Panc1 (cell line): ENCODE data around the gene SCYL1. TPM values are rescaled to one million over a fixed set of nuclear protein-coding genes. Genes with fewer than 3 reads are reported as not detected.

Experiments
- ATAC-seq: fragments of 200-7000 bp; cut with Tn5 transposase; 2 replicates; pipeline ENCODE4 v1.9.1; 2020; ENCODE audit warnings: mild to moderate bottlenecking, moderate library complexity
- BruUV-seq: library from RNA; stranded (reverse); fragments of 400-500 nt; replicated peaks from 2 replicates; lab custom pipeline; 2021; lab: Mats Ljungman, UMichigan
- CTCF ChIA-PET: fragments of 300-600 bp; sonication (Branson Sonifier 250); formaldehyde crosslinking; loops from one replicate; lab custom pipeline; 2022; ENCODE audit warnings: antibody characterized with exemption; lab: Charles Lee
- POLR2A ChIA-PET: fragments of 300-600 bp; sonication (Branson Sonifier 250); formaldehyde crosslinking; loops from one replicate; lab custom pipeline; 2022; ENCODE audit warnings: antibody characterized with exemption; lab: Charles Lee
- DNase-seq: peaks from one replicate; pipeline ENCODE4 v3.0.0-alpha.2; 2010; ENCODE audit warnings: low read depth, low spot score
- H3K27ac ChIP-seq: 2 replicates; pipeline ENCODE4 v1.5.1; 2011; ENCODE audit warnings: mild to moderate bottlenecking, low read length, inconsistent platforms
- H3K27me3 ChIP-seq: fragments of 200-500 bp; sonication (Bioruptor generic); 2 replicates; pipeline ENCODE4 v1.6.0; 2014; ENCODE audit warnings: low read length, inconsistent platforms; ENCODE audit not compliant: control insufficient read depth, insufficient read depth
- H3K36me3 ChIP-seq: fragments of 200-500 bp; sonication (Bioruptor generic); 2 replicates; pipeline ENCODE4 v1.5.1; 2014; ENCODE audit warnings: inconsistent platforms, mild to moderate bottlenecking, low read length, moderate library complexity; ENCODE audit not compliant: control insufficient read depth, insufficient read depth
- H3K4me1 ChIP-seq: 2 replicates; pipeline ENCODE4 v1.5.1; 2011; ENCODE audit warnings: inconsistent platforms, mild to moderate bottlenecking, low read length, moderate library complexity; ENCODE audit not compliant: control insufficient read depth, insufficient read depth
- H3K4me3 ChIP-seq, 2 experiments: 2 replicates each; pipeline ENCODE4 v1.5.1; 2011 to 2012; ENCODE audit warnings: low read depth in 2 of 2, low read length in 2 of 2, mild to moderate bottlenecking in 2 of 2, inconsistent platforms in 1 of 2, moderate library complexity in 1 of 2
- H3K9me3 ChIP-seq: fragments of 200-500 bp; sonication (Bioruptor generic); 2 replicates; pipeline ENCODE4 v1.5.1; 2014; ENCODE audit warnings: low read depth, mild to moderate bottlenecking, inconsistent platforms, low read length, moderate library complexity; ENCODE audit not compliant: control insufficient read depth, insufficient read depth
- POLR2AphosphoS5 ChIP-seq: IDR thresholded peaks from 2 replicates; pipeline ENCODE4 v1.6.1; 2012; ENCODE audit warnings: mild to moderate bottlenecking, low read depth, low read length, moderate library complexity
- SIN3A ChIP-seq: IDR thresholded peaks from 2 replicates; pipeline ENCODE4 v1.6.1; 2012; ENCODE audit warnings: low read depth, mild to moderate bottlenecking, low read length, moderate library complexity, borderline replicate concordance; ENCODE audit not compliant: insufficient read depth
- TCF7L2 ChIP-seq: IDR thresholded peaks from 2 replicates; pipeline ENCODE4 v1.6.1; 2011; ENCODE audit warnings: mild to moderate bottlenecking, low read depth, low read length, inconsistent platforms
- in situ Hi-C: cut with HindIII; loops from 2 replicates; pipeline ENCODE4 v1.10.0; 2016; ENCODE audit warnings: low sequenced_read_pairs, low pct_unique_long_range_greater_than_20kb
- intact Hi-C: fragments of 100-400 bp; cut with micrococcal nuclease; formaldehyde crosslinking; loops from one replicate; pipeline ENCODE4 v1.10.0; 2022; ENCODE audit not compliant: unreplicated experiment
- total RNA-seq: library from RNA; stranded (reverse); gene quantifications from one replicate; pipeline ENCODE4 v1.2.1, GENCODE V29; 2021; ENCODE audit not compliant: unreplicated experiment
- TF ChIP-seq, protein P1 (sequence below), 2 experiments: IDR thresholded peaks; 2 replicates each; pipeline ENCODE4 v1.6.1; 2011 to 2012; ENCODE audit warnings: low read depth in 2 of 2, control low read depth in 1 of 2, low read length in 1 of 2, mild to moderate bottlenecking in 1 of 2, moderate library complexity in 1 of 2; ENCODE audit not compliant: insufficient read depth in 1 of 2
- TF ChIP-seq, protein P2 (sequence below): fragments of 450-650 bp; IDR thresholded peaks from 2 replicates; pipeline ENCODE4 v1.5.1; 2017; ENCODE audit warnings: mild to moderate bottlenecking

SCYL1 gene
- total RNA-seq, 1 experiment from 2014 or later: 117 TPM

DNA sequence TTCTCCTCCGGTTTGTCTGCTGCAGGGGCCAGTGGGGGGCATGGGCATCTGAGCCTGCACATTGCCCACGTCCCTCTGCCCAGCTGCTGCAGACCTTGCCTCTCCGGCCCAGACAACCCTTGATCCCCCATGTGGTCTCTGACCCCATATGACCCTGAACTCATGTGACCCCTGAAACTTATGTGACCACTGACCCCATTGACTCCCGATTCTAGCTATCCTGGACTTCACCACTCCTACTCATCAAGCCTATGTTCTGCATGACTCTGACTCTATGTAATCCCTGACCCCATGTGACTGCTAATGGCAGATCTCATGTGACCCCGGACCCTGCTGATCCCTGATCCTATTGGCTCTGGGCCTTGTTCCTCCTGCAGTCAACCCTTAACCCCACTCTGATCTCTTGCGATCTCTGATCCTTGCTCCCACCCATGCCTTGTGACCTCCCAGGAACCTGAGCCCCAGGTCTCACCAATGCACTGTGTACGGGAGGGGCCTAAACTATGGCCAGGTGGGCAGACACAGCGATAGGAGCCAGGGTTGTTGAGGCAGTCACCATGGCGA is 27.6 kb downstream of the SCYL1 start:
- ATAC-seq: no peak
- ChIA-PET CTCF (interaction anchor here (0.6 to 2.3 kb wide), 7 partner anchors 12 to 39 kb away, joined by 3 to 22 read pairs (median 4); partner anchors contain the start of genes FAM89B, SCYL1 and ZNRD2), POLR2A (no interaction called here)
- H3K9me3 ChIP-seq: no peaks in the 10 kb centered on the region
- BruUV-seq: no TSS peak
- H3K27me3 ChIP-seq: no peaks in the 10 kb centered on the region
- H3K36me3 ChIP-seq: no peaks in the 10 kb centered on the region
- intact Hi-C loops: loop anchor here (10.0 kb wide), 1 partner anchor 302 kb away; the partner anchor contains the start of gene CFL1
- H3K27ac ChIP-seq: no peak overlapping the region
- no peak overlapping the region for H3K4me3 ChIP-seq
- H3K4me1 ChIP-seq: peaks cover 55% of the 10 kb centered on the region
- no peak for TF ChIP-seq SIN3A
- TF ChIP-seq TCF7L2: no peak
- TF ChIP-seq, protein P1, sequence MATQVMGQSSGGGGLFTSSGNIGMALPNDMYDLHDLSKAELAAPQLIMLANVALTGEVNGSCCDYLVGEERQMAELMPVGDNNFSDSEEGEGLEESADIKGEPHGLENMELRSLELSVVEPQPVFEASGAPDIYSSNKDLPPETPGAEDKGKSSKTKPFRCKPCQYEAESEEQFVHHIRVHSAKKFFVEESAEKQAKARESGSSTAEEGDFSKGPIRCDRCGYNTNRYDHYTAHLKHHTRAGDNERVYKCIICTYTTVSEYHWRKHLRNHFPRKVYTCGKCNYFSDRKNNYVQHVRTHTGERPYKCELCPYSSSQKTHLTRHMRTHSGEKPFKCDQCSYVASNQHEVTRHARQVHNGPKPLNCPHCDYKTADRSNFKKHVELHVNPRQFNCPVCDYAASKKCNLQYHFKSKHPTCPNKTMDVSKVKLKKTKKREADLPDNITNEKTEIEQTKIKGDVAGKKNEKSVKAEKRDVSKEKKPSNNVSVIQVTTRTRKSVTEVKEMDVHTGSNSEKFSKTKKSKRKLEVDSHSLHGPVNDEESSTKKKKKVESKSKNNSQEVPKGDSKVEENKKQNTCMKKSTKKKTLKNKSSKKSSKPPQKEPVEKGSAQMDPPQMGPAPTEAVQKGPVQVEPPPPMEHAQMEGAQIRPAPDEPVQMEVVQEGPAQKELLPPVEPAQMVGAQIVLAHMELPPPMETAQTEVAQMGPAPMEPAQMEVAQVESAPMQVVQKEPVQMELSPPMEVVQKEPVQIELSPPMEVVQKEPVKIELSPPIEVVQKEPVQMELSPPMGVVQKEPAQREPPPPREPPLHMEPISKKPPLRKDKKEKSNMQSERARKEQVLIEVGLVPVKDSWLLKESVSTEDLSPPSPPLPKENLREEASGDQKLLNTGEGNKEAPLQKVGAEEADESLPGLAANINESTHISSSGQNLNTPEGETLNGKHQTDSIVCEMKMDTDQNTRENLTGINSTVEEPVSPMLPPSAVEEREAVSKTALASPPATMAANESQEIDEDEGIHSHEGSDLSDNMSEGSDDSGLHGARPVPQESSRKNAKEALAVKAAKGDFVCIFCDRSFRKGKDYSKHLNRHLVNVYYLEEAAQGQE (IDR thresholded peaks at IDR 0.05; ENCODE audit: insufficient read depth in 1 of 2, low read depth in 2 of 2, low read length in 1 of 2): no peak
- TF ChIP-seq, protein P2, sequence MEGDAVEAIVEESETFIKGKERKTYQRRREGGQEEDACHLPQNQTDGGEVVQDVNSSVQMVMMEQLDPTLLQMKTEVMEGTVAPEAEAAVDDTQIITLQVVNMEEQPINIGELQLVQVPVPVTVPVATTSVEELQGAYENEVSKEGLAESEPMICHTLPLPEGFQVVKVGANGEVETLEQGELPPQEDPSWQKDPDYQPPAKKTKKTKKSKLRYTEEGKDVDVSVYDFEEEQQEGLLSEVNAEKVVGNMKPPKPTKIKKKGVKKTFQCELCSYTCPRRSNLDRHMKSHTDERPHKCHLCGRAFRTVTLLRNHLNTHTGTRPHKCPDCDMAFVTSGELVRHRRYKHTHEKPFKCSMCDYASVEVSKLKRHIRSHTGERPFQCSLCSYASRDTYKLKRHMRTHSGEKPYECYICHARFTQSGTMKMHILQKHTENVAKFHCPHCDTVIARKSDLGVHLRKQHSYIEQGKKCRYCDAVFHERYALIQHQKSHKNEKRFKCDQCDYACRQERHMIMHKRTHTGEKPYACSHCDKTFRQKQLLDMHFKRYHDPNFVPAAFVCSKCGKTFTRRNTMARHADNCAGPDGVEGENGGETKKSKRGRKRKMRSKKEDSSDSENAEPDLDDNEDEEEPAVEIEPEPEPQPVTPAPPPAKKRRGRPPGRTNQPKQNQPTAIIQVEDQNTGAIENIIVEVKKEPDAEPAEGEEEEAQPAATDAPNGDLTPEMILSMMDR: no peak; the same call in 1 of the 2 replicates
- TF ChIP-seq POLR2AphosphoS5: no peak
- in situ Hi-C loops: no loop called here
- DNase-seq: no peak

DNA sequence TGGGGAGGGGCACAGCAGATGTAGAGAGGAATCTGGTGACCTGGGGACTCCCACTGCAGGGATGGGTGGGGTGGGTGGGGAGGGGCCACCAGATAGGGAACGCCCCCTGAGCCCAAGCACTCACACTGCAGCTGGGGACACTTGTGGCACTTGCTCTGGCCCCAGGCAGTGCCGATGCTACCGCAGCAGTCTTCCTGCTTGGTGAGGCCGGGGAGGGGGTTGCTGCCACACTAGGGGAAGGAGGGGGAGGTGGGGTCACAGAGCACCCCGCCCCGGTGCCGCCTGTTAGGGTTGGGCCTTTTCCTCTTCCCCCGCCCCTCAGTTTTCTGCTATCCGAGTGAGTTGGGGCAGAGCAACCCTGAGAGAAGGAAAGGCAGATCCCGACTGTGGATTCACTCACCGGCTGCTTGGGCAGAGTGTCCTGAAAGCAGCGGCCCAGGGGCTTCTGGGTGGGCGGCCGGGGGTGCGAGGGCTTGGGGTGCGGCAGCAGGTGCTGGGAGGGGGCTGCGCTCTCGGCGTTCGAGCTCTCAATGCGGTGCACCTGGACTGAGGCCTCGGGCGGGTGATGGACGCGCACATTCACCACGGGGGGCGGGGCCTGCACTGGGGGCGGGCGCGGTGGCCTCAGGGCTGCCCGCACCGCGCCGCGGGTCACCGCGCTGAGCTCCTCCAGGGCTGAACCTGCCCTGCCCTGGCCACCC is 28.6 kb downstream of the SCYL1 start:
- Histone ChIP-seq H3K4me3 (no peak overlapping the region), H3K27me3 (no peaks in the 10 kb centered on the region), H3K9me3 (no peaks in the 10 kb centered on the region), H3K4me1 (peaks cover 55% of the 10 kb centered on the region), H3K36me3 (no peaks in the 10 kb centered on the region), H3K27ac (peak overlapping the region; percentile 46)
- ChIA-PET CTCF (interaction anchor here (2.3 kb wide), 1 partner anchor 13 kb away, joined by 22 read pairs; no protein-coding TSS in a partner anchor), POLR2A (interaction anchor here (0.7 kb wide), 1 partner anchor 17 kb away, joined by 9 read pairs; no protein-coding TSS in a partner anchor)
- ATAC-seq: peak; percentile 15
- no TSS peak for BruUV-seq
- in situ Hi-C loops (no loop called here), intact Hi-C loops (loop anchor here (10.0 kb wide), 1 partner anchor 301 kb away; the partner anchor contains the start of gene CFL1)
- DNase-seq: no peak
- TF ChIP-seq, protein P2: no peak
- TF ChIP-seq, protein P1 (IDR thresholded peaks at IDR 0.05; ENCODE audit: insufficient read depth in 1 of 2, low read depth in 2 of 2, low read length in 1 of 2): no peak
- TF ChIP-seq TCF7L2 (no peak), POLR2AphosphoS5 (no peak), SIN3A (no peak)
